DMS53 (cell line): ENCODE data around the gene ANAPC16.
"Not testable (repeated sequence)": the region's sequence is repeated elsewhere in the genome, so short reads cannot be mapped to it uniquely, and the experiment has no call there.

Experiments used
- DNase-seq: peaks from one replicate; lab custom pipeline; 2025; lab: John Stamatoyannopoulos, UW

Gene ANAPC16

DNA sequence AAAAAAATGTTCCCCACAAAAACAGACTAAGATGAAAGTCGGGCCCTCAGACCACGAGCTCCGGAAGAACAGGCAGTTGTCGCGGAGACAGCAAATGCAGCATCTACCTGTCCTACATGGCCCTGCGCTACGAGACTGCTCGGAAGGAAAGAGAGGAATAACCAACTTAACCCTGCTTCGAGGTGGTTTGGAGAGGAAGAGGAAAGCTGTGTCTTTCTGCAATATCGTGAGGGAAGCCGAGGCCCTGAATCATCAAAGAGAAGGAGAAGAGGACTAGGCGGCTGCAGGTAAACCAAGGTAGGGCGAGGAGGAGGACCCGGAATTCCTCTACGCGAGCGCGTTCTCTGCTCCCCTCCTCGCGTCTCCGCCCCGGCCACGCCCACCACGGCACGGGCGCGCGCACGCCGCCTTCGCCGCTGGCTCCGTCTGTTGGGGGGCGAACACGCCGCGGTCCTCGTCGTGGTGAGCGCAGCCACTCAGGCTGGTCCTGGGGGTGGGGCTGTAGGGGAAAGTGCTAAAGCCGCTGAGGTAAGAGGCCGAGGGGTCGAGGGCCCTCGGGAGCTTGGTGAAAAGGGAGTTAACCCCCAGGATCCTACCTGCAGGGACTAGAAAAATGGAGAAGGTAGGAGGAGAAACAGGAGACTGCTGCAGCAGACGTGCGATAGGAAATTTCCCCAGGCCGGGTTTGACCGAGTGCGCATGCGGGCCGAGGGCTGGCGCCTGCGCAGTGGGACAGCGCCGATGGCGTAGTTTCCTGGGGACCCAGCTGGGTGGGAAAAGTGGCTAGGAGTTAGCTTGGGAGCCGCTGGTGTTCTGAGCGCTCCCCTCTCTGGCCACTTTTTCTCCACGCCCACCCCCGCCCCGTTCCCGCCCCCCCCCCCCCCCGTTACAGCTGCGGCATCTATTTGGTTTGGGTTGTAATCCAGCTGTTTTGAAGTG lies at the start of gene ANAPC16, which contains the start of gene ASCC1:
Gene ANAPC16, plus strand, starts transcription at position 402 of the 939 bp plus-strand sequence. CDS start 7,903 bp downstream, outside the sequence.
Gene ASCC1, minus strand, starts transcription at position 666 of the 939 bp plus-strand sequence. CDS start 2,978 bp downstream, outside the sequence.
- DNase-seq = peak; percentile 94

DNA sequence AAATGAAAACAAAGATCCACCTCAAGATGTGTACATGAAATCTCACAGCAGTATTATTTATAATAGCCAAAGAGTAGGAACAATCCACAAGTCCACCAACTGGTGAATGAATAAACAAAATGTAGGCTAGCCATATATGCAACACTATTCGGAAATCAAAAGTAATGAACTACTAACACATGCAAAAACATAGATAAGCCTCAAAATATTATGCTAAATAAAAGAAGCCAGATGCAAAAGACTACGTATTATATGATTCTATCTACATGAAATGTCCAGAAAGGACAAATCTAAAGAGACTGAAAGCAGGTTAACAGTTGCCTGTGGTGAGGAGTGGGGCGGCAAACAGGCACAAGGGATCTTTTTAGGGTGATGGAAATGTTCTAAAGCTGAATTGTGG lies 48.7 kb upstream of the ANAPC16 start:
- DNase-seq = no peak

DNA sequence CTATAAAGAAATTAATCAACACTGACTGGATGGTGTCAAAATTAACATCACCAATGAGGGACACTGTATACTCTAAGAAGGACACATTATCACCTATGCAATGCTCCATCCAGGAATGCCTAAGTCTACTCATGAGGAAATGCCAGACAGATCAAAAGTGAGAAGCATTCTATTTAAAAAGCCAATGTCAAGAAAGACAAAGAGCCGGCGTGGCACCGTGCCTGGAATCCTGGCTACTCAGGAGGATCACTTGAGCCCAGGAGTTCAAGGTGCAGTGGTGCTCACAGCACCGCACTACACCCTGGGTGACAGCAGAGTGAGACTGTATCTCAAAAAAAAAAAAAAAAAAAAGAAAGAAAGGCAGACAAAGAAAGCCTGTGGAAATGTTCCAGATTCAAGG lies 45.5 kb upstream of the ANAPC16 start:
- peak; percentile 7 for DNase-seq

DNA sequence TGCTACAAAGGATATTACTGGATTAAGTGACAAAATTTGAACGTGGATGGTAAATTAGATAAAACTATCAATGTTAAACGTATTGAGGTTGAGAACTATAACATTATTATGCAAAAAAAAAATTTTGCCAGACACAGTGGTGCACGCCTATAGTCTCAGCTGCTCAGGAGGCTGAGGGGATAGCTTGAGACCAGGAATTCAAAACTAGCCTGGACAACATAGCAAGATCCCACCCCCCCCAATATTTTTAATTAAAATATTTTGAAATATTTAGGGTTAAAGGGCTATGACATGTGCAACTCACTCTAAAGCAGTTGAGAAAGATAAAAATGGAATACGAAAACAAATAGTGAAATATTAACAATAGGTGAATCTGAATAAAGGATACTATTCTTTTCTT lies 45.1 kb upstream of the ANAPC16 start:
- DNase-seq = no peak

DNA sequence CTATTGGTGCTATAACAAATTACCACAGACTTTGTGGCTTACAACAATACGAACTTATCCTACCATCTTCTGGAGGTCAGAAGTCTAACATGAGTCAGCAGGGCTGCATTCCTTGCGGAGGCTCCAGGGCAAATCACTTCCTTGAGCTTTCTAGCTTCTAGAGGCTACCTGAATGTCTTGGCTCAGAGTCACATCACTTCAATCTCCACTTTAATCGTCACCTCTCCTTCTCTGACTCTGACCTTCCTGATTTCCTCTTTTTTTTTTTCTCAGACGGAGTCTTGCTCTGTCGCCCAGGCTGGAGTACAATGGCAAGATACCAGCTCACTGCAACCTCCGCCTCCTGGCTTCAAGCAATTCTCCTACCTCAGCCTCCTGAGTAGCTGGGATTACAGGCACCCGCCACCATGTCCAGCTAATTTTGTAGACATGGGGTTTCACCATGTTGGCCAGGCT lies 44.6 kb upstream of the ANAPC16 start:
- no peak for DNase-seq

DNA sequence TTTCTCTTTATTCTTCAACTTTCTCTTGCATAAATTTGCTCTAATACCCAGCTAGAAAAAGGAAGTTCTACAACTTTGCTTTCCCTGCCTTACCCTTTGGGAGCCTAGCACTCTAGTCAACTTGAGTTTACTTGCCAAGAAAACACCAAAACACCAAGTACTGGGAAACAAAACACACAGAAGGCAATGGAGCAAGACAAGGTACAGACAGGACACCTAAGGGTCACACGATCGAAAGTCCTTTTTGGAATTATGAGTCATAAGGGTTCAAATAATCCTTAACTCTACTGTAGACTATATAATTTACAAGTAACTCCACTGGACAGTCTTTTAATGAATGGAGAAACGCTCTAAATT lies 42.6 kb upstream of the ANAPC16 start:
- no peak for DNase-seq

- DNase-seq = peak; percentile 17
These were observed 42.1 kb upstream of the ANAPC16 start for GRCh38 chr10:72173619-72174296.

GRCh38 chr10:72174297-72174662 lies 41.5 kb upstream of the ANAPC16 start:
- no peak for DNase-seq

DNA sequence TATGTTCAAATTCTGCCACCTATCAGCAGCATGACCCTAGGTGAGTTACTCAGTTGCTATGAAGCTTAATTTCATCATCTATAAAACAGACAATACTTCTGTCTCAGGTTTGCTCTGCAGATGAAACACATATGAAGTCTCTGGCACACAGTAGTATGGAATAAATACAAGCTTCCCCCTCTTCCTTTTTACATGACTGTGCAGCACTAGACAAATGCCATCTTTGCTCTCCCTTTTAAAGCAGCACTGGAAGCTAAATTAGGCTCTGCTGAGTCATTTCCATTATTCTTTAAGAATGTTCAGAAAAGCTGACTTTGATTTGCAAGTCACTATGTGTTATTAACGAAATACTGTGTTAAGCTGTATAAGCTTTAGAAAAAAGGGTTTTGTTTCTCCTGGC lies 40.7 kb upstream of the ANAPC16 start:
- DNase-seq = no peak

DNA sequence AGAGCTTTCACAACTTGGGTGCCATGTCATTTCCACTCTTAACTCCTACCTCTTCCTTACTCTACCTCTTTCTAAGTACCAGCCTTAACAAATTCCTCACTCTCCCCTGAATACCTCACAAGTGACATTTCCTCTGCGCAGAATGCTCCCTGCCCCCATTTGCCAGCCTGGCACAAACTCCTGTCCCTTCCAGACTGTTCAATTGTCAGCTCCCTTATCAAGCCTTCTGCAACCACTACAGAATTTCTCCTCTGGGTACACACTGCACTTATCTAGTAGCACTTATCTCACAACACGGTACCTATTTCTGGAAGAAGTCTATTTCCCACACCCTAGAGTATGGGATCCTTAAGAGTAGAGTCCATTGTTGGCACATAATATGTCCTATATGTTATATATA lies 39.1 kb upstream of the ANAPC16 start:
- DNase-seq = no peak

- DNase-seq = no peak
These were observed 38.4 kb upstream of the ANAPC16 start for GRCh38 chr10:72177454-72177853.

GRCh38 chr10:72184156-72184555 lies 31.7 kb upstream of the ANAPC16 start:
- DNase-seq = no peak

DNA sequence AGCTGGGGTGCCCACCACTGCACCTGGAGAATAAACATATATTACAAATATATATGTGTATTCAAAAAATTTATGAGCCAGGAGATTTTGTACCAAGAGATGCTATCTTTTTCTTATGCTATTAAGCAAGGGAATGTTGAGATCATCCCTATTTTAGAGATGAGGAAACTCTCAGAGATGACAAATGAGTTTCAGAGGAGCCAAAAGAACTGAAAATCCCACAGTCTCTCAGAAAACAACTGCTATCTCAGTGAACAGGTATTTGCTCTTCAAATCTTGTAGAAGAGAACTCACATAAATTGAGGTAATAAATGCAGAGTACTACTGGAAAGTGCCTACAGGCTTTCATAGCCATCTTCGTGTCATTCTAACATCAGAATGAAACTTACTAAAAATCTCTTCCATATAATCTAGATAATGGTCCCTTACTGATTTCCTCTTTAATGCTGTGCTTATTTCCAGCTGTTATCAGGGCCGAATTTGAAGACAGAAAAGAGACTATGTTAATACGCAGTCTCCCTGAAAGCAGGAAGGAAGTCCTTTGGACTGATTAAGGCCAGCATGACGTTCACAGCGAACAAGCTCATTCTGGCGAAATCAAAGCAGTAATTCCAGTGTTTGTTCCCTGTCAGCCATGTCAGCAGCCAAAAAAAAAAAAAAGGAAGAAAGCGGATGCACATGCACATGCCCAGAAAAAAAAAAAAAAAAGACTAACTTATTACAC lies 29.4 kb upstream of the ANAPC16 start:
- DNase-seq = no peak

DNA sequence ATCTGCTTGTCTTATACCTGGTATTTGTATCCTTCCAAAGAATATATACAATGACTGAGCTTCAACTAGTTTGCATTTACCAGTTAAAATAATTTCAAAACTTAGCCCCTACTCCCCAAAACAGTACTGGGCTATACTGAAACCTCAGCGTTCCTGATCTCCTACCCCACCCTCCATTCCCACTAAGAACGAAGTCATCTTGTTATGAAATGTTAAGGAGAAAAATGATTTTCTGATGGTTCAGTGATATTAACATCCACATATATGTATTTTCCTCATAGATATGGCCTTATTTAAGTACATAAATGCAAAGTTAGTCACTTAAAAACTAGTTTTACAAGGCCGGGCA lies 28.9 kb upstream of the ANAPC16 start:
- DNase-seq = no peak

- no peak for DNase-seq
These were observed 20.9 kb upstream of the ANAPC16 start for GRCh38 chr10:72194949-72195348.

DNA sequence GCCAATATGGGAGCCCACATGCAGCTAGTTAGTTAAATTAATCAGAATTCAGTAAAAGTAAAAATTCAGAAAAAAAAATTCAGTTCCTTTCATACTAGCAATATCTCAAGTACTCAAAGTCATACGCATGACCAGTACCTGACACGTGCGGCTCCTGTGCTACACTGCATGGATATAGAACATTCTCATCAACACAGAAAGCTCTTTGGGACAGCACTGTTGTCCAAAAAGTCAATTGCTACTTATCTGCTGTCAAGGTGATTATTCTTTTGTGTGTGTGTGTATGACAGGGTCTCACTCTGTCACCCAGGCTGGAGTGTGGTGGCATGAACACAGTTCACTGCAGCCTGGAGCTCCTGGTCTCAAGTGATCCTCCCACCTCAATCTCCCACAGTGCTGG lies 14.9 kb upstream of the ANAPC16 start:
- no peak for DNase-seq

DNA sequence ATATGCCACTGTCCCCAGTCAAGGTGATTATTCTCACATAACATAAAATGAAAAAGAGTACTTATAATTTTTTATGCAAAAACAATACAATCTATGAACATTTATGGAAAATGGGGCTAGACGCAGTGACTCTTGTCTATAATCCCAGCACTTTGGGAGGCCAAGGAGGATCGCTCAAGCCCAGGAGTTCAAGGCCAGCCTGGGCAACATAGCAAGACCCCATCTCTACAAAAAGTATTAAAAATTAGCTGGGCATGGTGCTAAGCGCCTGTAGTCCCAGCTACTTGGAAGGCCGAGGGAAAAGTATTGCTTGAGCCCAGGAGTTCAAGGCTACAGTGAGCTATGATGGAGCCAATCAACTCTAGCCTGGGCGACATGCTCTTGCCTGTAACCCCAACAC lies 14.5 kb upstream of the ANAPC16 start:
- DNase-seq = no peak

DNA sequence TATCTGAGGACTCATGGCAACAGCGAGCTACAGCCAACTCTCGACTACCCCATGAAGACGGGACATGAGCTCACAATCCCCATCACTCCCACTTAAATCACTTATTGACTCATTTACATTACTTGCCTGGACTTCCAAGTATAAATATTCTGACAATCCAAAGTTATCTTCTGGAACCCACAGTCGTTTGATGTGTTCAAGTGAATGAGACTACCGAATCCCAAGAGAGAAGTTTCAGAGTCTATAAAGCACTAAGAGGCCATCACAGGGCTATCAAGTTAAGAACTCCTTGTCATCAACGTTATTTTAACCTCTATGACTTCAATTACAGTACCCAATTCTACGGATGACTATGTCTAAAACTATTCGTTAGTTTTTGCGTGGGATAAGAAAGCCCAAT lies 11.5 kb upstream of the ANAPC16 start:
- no peak for DNase-seq

GRCh38 chr10:72204724-72205123 lies 11.1 kb upstream of the ANAPC16 start:
- DNase-seq = no peak

DNA sequence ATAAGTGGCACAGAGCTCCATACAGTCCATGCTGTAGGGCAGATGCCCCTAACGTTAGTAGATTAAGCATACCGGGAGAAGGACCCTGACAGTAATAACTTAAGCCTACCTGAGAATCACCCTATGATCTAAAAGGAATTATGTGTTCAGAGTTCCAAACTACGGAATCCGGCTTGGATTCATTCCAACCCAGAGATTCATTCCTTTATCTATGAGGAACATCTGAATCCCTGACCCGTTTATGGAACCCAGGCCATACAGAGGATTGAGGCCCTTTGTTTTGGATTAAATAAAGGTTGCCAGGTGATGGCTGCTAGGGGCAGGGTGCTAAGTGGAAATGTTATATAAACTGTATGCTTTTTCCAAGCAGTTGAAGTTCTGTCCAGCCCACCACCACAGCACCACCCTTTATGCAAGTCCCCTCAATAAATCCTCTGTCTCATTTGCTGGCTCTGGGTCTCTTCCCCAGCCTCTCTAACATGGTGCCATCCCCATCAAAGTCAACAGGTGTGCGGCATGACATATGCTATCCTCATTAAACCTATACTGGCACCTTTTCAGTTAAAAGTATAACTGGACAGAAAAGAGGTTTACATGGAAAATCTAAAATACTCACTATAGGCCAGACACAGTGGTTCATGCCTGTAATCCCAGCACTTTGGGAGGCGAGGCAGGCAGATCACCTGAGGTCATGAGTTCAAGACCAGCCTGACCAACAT lies 9.1 kb upstream of the ANAPC16 start:
- no peak for DNase-seq

GRCh38 chr10:72208526-72208925 lies 7.3 kb upstream of the ANAPC16 start:
- DNase-seq = not testable (repeated sequence)

- DNase-seq = not testable (repeated sequence)
These were observed 4.4 kb upstream of the ANAPC16 start for GRCh38 chr10:72211381-72211780.
